ENCODE results near the gene IGSF10.
A peak's percentile ranks its signal among the peaks of the same experiment; 100 is the strongest.

IGSF10 gene

GRCh38 chr3:151480492-151480891, 19.6 kb upstream of the IGSF10 start:
- H3K4me1 Mint-ChIP-seq, result peaks cover 38% of the 10 kb centered on the region
- TF ChIP-seq CTCF (IDR thresholded peaks at IDR 0.05), result no peak
- peaks cover 30% of the 10 kb centered on the region for H3K9me3 Mint-ChIP-seq
- no peak for DNase-seq
- H3K36me3 Mint-ChIP-seq (ENCODE audit: low read depth), result peaks cover 12% of the 10 kb centered on the region
- no peak overlapping the region for H3K4me3 Mint-ChIP-seq
- H3K27ac Mint-ChIP-seq, result no peak overlapping the region
- no peaks in the 10 kb centered on the region for H3K27me3 Mint-ChIP-seq (ENCODE audit: low read depth, poor library complexity)

- Mint-ChIP-seq H3K4me3 (no peak overlapping the region), H3K36me3 (ENCODE audit: low read depth) (peaks cover 12% of the 10 kb centered on the region), H3K4me1 (peaks cover 38% of the 10 kb centered on the region), H3K27me3 (ENCODE audit: low read depth, poor library complexity) (no peaks in the 10 kb centered on the region), H3K9me3 (peaks cover 22% of the 10 kb centered on the region), H3K27ac (no peak overlapping the region)
- TF ChIP-seq CTCF (IDR thresholded peaks at IDR 0.05), result no peak
- DNase-seq, result no peak
Observed at GRCh38 chr3:151479452-151479851, 18.6 kb upstream of the IGSF10 start.

- Mint-ChIP-seq H3K9me3 (peaks cover 20% of the 10 kb centered on the region), H3K36me3 (ENCODE audit: low read depth) (peaks cover 11% of the 10 kb centered on the region), H3K4me1 (peaks cover 38% of the 10 kb centered on the region), H3K27ac (peak overlapping the region; percentile 40), H3K27me3 (ENCODE audit: low read depth, poor library complexity) (no peaks in the 10 kb centered on the region), H3K4me3 (no peak overlapping the region)
- no peak for TF ChIP-seq CTCF (IDR thresholded peaks at IDR 0.05)
- no peak for DNase-seq
Observed at GRCh38 chr3:151478335-151478697, 17.5 kb upstream of the IGSF10 start.

GRCh38 chr3:151477591-151478334, 16.9 kb upstream of the IGSF10 start:
- no peak for DNase-seq
- no peak for TF ChIP-seq CTCF (IDR thresholded peaks at IDR 0.05)
- no peak overlapping the region for H3K27ac Mint-ChIP-seq
- H3K27me3 Mint-ChIP-seq (ENCODE audit: low read depth, poor library complexity), result no peaks in the 10 kb centered on the region
- H3K4me3 Mint-ChIP-seq, result no peak overlapping the region
- H3K4me1 Mint-ChIP-seq, result peaks cover 38% of the 10 kb centered on the region
- peaks cover 6% of the 10 kb centered on the region for H3K36me3 Mint-ChIP-seq (ENCODE audit: low read depth)
- H3K9me3 Mint-ChIP-seq, result peaks cover 14% of the 10 kb centered on the region

GRCh38 chr3:151476344-151477018, 15.6 kb upstream of the IGSF10 start:
- no peak overlapping the region for H3K4me3 Mint-ChIP-seq
- H3K4me1 Mint-ChIP-seq, result peaks cover 38% of the 10 kb centered on the region
- DNase-seq, result no peak
- no peaks in the 10 kb centered on the region for H3K27me3 Mint-ChIP-seq (ENCODE audit: low read depth, poor library complexity)
- peaks cover 2% of the 10 kb centered on the region for H3K9me3 Mint-ChIP-seq
- no peak overlapping the region for H3K27ac Mint-ChIP-seq
- no peak for TF ChIP-seq CTCF (IDR thresholded peaks at IDR 0.05)
- no peaks in the 10 kb centered on the region for H3K36me3 Mint-ChIP-seq (ENCODE audit: low read depth)
